ENCODE results near the gene ORAI2.

DNA sequence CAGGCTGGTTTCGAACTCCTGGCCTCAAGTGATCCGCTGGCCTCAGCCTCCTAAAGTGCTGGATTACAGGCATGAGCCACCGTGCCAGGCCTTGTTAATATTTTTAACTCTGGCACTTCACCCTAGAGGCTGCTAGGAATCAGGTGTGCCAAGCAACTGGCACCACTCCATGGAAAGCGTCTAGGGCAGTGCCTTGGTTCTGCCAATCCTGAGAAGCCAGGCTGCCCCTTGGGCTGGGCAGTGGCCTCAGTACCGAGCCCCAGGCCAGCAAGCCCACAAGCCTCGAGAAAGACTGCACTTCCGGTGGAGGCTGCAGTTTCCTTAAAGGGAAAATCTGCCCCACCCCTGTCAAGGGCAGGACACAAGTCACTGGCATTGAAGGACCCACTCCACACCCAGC is 19.9 kb downstream of the ORAI2 start:
- TF ChIP-seq POLR2AphosphoS5 (IDR thresholded peaks at IDR 0.05; ENCODE audit: low read depth) (no peak), GABPA (IDR thresholded peaks at IDR 0.05; ENCODE audit: low read depth) (no peak)
- TF ChIP-seq, protein P1, sequence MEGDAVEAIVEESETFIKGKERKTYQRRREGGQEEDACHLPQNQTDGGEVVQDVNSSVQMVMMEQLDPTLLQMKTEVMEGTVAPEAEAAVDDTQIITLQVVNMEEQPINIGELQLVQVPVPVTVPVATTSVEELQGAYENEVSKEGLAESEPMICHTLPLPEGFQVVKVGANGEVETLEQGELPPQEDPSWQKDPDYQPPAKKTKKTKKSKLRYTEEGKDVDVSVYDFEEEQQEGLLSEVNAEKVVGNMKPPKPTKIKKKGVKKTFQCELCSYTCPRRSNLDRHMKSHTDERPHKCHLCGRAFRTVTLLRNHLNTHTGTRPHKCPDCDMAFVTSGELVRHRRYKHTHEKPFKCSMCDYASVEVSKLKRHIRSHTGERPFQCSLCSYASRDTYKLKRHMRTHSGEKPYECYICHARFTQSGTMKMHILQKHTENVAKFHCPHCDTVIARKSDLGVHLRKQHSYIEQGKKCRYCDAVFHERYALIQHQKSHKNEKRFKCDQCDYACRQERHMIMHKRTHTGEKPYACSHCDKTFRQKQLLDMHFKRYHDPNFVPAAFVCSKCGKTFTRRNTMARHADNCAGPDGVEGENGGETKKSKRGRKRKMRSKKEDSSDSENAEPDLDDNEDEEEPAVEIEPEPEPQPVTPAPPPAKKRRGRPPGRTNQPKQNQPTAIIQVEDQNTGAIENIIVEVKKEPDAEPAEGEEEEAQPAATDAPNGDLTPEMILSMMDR (IDR thresholded peaks at IDR 0.05; ENCODE audit: insufficient read depth, low read length) = no peak
- TF ChIP-seq, protein P2, sequence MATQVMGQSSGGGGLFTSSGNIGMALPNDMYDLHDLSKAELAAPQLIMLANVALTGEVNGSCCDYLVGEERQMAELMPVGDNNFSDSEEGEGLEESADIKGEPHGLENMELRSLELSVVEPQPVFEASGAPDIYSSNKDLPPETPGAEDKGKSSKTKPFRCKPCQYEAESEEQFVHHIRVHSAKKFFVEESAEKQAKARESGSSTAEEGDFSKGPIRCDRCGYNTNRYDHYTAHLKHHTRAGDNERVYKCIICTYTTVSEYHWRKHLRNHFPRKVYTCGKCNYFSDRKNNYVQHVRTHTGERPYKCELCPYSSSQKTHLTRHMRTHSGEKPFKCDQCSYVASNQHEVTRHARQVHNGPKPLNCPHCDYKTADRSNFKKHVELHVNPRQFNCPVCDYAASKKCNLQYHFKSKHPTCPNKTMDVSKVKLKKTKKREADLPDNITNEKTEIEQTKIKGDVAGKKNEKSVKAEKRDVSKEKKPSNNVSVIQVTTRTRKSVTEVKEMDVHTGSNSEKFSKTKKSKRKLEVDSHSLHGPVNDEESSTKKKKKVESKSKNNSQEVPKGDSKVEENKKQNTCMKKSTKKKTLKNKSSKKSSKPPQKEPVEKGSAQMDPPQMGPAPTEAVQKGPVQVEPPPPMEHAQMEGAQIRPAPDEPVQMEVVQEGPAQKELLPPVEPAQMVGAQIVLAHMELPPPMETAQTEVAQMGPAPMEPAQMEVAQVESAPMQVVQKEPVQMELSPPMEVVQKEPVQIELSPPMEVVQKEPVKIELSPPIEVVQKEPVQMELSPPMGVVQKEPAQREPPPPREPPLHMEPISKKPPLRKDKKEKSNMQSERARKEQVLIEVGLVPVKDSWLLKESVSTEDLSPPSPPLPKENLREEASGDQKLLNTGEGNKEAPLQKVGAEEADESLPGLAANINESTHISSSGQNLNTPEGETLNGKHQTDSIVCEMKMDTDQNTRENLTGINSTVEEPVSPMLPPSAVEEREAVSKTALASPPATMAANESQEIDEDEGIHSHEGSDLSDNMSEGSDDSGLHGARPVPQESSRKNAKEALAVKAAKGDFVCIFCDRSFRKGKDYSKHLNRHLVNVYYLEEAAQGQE (IDR thresholded peaks at IDR 0.05; ENCODE audit: insufficient replicate concordance, low read depth) = no peak
